ENCODE results near the gene ATRIP.
A peak's percentile ranks its signal among the peaks of the same experiment; 100 is the strongest.
"Not testable (repeated sequence)": the region's sequence is repeated elsewhere in the genome, so short reads cannot be mapped to it uniquely, and the experiment has no call there.

Gene ATRIP

DNA sequence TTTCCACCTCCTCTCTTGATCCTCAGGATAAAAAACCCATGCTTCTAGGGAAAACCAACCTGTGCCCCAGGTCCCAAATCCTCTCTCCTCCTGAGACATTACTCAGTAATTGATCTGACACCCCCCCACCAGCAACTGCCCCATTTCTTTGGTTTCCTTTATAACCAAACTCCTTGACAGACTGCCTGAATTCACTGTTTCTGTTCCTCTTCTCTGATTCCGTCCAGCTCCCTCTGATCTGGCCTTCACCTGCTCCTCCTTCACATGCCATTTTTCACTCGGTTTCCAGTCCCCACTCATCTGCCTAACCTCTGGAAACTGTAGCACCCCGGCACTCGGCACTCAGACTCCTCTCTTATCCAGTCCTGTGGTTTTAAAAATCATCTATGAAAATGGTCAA, 8.7 kb upstream of the ATRIP start:
- Mint-ChIP-seq H3K36me3 (peaks cover 4% of the 10 kb centered on the region), H3K27me3 (no peaks in the 10 kb centered on the region), H3K4me1 (peaks cover 41% of the 10 kb centered on the region), H3K4me3 (no peak overlapping the region), H3K27ac (peak overlapping the region; percentile 66), H3K9me3 (no peaks in the 10 kb centered on the region)

DNA sequence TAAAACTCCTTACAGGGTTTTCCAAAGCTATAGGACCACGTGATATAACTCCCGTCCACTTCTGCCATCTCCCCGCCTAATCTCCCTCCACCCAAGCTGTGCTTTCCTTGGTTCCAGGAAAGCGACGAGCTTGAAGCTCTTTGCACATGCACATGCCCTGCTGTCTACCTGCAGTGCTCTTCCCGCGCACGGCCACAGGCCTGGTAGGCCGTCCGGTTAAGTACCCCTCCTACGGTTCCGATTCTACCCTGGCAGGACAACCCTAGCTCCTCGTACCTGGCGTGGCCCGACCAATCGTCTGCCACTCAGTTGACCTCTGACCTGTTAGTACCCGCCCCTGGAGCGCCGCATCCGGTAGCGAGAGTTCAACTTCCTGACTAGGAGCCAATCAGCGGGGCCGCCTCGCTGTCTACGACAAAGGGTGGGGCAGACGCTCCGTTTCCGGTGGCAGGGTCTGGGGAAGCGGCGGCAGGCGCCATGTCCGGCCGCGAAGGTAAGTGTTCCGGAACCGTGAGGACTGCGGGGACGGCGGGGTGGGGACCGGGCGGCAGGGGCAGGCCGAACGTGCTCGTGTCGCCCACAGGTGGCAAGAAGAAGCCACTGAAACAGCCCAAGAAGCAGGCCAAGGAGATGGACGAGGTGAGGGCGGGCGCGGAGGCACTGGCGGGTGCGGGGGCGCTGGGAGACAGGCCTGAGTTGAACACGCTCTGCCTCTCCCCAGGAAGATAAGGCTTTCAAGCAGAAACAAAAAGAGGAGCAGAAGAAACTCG, 6.5 kb upstream of the ATRIP start, which contains the start of the genes CCDC51 and TMA7:
Gene CCDC51 (minus strand): TSS at position 300 of the 770 bp plus-strand sequence. CDS start 4,991 bp downstream, outside the sequence.
Gene TMA7 (plus strand): TSS at position 438 of the 770 bp plus-strand sequence. CDS start 40 bp downstream, at position 478.
- Mint-ChIP-seq H3K4me3 (peak within 1 kb of the TSS; percentile 95), H3K27me3 (no peaks in the 10 kb centered on the region), H3K9me3 (no peaks in the 10 kb centered on the region), H3K36me3 (peaks cover 4% of the 10 kb centered on the region), H3K27ac (peak within 1 kb of the TSS; percentile 81), H3K4me1 (peaks cover 32% of the 10 kb centered on the region)

DNA sequence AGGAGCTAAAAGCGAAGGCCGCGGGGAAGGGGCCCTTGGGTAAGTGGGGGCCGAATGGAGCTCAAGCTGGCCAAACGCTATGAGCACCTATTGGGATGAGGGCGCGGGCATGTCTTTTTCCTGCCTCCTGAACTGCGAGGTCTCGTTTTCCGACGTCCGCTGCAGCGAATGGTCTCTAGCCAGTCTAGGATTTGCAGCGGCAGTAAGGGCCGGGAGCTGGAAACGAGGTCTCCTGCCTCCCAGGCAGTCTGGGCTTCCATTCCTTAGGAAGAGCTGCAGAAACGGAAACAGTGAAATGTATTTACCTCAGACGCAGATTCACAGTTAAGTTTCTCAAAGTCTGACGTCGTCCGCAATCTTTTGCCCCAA, 6.0 kb upstream of the ATRIP start:
- H3K4me1 Mint-ChIP-seq, result peaks cover 34% of the 10 kb centered on the region
- peaks cover 4% of the 10 kb centered on the region for H3K36me3 Mint-ChIP-seq
- H3K27me3 Mint-ChIP-seq, result no peaks in the 10 kb centered on the region
- peak overlapping the region; percentile 81 for H3K27ac Mint-ChIP-seq
- peak overlapping the region; percentile 95 for H3K4me3 Mint-ChIP-seq
- no peaks in the 10 kb centered on the region for H3K9me3 Mint-ChIP-seq

DNA sequence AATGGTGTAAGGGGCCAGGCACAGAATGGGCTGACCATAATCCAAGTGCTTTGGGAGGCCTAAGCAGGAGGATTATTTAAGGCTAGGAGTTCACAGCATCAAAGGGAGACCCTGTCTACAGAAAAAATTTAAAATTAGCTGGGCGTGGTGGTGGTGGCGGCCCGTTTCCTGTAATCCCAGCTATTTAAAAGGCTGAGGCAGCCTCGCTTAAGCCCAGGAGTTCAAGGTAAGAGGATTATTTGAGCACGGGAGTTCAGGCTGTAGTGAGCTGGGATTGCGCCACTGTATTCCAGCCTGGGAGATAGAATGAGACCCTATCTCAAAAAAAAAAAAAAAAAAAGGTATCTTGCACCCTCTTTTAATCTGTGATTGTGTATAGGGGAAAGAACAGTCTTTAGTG, 4.6 kb upstream of the ATRIP start:
- peak overlapping the region; percentile 80 for H3K27ac Mint-ChIP-seq
- H3K9me3 Mint-ChIP-seq, result no peaks in the 10 kb centered on the region
- H3K4me3 Mint-ChIP-seq, result peak overlapping the region; percentile 95
- peaks cover 4% of the 10 kb centered on the region for H3K36me3 Mint-ChIP-seq
- peaks cover 43% of the 10 kb centered on the region for H3K4me1 Mint-ChIP-seq
- H3K27me3 Mint-ChIP-seq, result no peaks in the 10 kb centered on the region

DNA sequence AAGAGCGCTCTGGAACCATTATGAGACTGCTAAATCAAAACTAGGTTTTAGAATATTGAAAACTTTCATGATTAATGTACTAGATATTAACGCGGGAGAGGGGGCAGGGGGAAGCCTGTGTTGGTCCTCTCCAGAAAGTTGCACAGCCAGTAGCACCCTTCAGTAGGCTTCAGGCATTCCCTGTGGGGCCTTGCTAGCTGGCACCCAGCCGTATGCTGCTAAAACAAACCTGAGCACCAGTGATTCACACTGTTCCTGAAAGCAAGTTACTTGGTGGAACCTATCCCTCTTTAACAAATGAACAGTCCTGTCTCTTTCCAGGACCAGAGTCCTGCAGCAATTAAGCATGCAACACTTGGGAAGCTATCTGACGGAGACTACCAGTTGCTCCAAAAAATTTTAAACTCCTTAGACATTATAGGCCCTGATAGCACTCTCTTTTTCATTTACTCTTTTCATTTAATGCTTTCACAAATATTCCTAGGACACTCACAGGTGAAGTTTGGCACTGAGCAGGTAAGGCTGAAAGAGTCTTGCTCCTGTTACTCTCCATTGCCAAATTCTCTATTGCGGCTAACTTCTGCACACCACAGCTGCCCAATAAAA, 1.2 kb upstream of the ATRIP start:
- Mint-ChIP-seq H3K27ac (peak overlapping the region; percentile 30), H3K4me3 (peak overlapping the region; percentile 92), H3K9me3 (no peaks in the 10 kb centered on the region), H3K27me3 (no peaks in the 10 kb centered on the region), H3K36me3 (peaks cover 8% of the 10 kb centered on the region), H3K4me1 (peaks cover 45% of the 10 kb centered on the region)

DNA sequence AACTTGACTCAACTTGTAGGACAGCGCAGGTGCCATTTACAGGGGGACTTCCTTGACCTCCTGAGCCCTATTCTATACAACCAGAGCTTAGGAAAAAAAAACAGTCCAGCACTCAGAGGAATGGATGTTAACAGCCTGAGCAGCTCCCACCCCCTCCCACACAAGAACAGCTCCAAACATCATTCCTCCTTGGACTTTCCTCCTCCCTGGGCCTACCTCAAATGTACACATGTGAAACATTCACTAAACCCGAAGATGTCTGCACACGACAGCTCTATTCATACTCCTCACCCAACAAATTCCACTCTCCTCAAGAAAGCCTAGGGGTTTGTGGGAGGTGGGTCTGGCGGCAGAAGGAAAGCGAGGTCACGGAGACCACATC, 503 bp upstream of the ATRIP start:
- Mint-ChIP-seq H3K9me3 (no peaks in the 10 kb centered on the region), H3K4me3 (peak overlapping the region; percentile 92), H3K27me3 (no peaks in the 10 kb centered on the region), H3K4me1 (peaks cover 45% of the 10 kb centered on the region), H3K27ac (peak overlapping the region; percentile 80), H3K36me3 (peaks cover 8% of the 10 kb centered on the region)

DNA sequence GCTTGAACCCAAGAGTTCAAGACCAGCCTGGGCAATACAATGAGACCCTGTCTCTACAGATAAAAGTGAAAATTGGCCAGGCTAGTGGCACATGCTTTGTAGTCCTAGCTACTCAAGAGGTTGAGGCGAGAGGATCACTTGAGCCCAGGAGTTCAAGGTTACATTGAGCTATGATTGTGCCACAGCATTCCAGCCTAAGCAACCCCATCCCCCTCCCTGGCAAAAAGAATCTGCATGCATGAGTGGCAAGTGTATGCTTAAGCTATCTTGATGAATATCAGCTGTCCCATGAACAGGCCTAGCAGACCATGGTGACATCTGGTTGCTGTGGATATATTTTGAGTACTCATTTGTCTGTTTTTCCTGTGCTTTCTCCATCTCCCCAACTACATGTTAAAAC, 4.7 kb downstream of the ATRIP start:
- Mint-ChIP-seq H3K36me3 (peaks cover 13% of the 10 kb centered on the region), H3K27me3 (no peaks in the 10 kb centered on the region), H3K4me3 (no peak overlapping the region), H3K9me3 (no peaks in the 10 kb centered on the region), H3K4me1 (peaks cover 21% of the 10 kb centered on the region), H3K27ac (no peak overlapping the region)

DNA sequence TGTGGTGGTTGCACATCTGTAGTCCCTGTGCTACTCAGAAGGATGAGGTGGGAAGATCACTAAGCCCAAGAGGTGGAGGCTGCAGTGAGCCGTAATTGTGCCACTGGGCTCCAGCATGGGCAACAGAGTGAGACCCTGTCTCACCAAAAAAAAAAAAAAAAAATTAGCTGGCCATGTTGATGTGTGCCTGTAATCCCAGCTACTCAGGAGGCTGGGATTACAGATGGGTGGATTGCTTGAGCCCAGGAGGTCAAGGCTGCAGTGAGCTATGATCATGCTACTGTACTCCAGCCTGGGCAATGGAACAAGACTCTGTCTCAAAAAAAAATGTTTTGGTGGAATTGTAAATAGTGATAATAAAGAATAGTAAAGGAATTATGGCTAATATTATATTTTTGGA, 9.9 kb downstream of the ATRIP start:
- no peaks in the 10 kb centered on the region for H3K9me3 Mint-ChIP-seq
- no peak overlapping the region for H3K27ac Mint-ChIP-seq
- H3K27me3 Mint-ChIP-seq, result no peaks in the 10 kb centered on the region
- peaks cover 12% of the 10 kb centered on the region for H3K36me3 Mint-ChIP-seq
- no peak overlapping the region for H3K4me3 Mint-ChIP-seq
- peaks cover 10% of the 10 kb centered on the region for H3K4me1 Mint-ChIP-seq

DNA sequence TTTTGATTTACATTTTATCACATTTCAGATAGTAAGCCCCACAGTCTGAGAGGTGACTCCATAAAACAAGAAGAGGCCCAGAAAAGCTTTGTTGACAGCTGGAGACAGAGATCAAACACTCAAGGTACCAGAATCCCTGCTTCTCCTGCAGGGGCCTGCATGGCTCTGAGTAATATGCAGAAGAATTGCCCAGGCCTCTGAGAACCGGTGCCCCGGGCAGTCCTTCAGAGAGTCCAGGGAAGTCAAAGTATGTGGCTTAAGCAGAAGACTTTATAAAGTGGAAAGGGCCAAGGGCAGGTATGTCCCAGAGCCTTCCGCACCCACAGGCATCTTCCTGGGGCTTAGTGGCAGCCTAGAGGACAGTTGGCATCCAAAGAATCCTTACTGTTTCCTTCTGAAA, 12.8 kb downstream of the ATRIP start:
- Mint-ChIP-seq H3K9me3 (no peaks in the 10 kb centered on the region), H3K27me3 (no peaks in the 10 kb centered on the region), H3K27ac (no peak overlapping the region), H3K4me3 (no peak overlapping the region), H3K36me3 (peaks cover 6% of the 10 kb centered on the region), H3K4me1 (peaks cover 10% of the 10 kb centered on the region)

DNA sequence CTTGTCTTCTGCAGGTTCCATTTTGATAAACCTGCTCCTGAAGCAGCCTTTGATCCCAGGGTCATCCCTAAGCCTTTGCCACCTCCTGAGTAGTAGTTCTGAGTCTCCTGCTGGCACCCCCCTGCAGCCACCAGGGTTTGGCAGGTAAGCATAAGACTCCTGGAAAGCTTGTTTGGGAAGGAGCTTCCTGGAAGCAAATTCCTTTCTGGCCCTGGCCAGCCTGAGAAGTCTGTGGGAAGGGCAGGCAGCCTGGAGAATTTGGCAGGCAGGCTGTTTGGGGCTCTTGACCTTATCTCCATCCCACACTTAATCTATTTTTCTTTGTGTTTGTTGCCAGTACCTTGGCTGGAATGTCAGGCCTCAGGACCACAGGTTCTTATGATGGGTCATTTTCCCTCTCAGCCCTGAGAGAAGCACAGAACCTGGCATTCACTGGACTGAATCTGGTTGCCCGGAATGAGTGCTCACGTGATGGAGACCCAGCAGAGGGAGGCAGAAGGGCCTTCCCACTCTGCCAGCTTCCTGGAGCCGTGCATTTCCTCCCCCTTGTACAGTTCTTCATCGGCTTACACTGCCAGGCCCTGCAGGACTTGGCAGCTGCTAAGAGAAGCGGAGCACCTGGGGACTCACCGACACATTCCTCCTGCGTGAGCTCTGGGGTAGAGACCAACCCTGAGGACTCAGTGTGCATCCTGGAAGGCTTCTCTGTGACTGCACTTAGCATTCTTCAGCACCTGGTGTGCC, 13.4 kb downstream of the ATRIP start:
- Mint-ChIP-seq H3K36me3 (peaks cover 5% of the 10 kb centered on the region), H3K9me3 (no peaks in the 10 kb centered on the region), H3K4me1 (peaks cover 10% of the 10 kb centered on the region), H3K4me3 (no peak overlapping the region), H3K27ac (no peak overlapping the region), H3K27me3 (no peaks in the 10 kb centered on the region)

DNA sequence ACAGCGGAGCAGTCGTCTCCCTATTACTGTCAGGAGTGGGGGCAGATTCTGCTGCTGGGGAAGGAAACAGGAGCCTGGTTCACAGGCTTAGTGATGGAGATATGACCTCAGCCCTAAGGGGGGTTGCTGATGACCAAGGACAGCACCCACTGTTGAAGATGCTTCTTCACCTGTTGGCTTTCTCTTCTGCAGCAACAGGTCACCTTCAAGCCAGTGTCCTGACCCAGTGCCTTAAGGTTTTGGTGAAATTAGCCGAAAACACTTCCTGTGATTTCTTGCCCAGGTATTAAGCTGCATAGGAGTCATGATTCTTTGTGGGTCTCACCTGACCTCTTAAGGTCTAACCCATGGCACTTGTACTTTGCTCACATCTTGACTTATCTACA, 14.0 kb downstream of the ATRIP start:
- H3K27me3 Mint-ChIP-seq, result no peaks in the 10 kb centered on the region
- peaks cover 3% of the 10 kb centered on the region for H3K36me3 Mint-ChIP-seq
- H3K9me3 Mint-ChIP-seq, result no peaks in the 10 kb centered on the region
- peaks cover 15% of the 10 kb centered on the region for H3K4me1 Mint-ChIP-seq
- no peak overlapping the region for H3K4me3 Mint-ChIP-seq
- peak overlapping the region; percentile 55 for H3K27ac Mint-ChIP-seq

DNA sequence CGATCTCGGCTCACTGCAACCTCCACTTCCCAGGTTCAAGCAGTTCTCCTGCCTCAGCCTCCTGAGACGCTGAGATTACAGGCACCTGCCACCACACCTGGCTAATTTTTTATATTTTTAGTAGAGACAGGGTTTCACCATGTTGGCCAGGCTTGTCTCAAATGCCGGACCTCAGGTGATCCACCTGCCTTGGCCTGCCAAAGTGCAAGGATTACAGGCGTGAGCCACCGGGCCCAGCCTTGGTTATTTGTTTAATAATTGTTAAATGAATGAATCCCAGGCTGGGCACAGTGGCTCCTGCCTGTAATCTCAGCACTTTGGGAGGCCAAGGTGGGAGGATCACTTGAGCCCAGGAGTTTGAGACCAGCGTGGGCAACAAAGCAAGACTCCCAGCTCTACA, 15.2 kb downstream of the ATRIP start:
- H3K36me3 Mint-ChIP-seq, H3K27ac Mint-ChIP-seq, H3K9me3 Mint-ChIP-seq, H3K27me3 Mint-ChIP-seq, H3K4me3 Mint-ChIP-seq: not testable (repeated sequence)
- peaks cover 22% of the 10 kb centered on the region for H3K4me1 Mint-ChIP-seq

DNA sequence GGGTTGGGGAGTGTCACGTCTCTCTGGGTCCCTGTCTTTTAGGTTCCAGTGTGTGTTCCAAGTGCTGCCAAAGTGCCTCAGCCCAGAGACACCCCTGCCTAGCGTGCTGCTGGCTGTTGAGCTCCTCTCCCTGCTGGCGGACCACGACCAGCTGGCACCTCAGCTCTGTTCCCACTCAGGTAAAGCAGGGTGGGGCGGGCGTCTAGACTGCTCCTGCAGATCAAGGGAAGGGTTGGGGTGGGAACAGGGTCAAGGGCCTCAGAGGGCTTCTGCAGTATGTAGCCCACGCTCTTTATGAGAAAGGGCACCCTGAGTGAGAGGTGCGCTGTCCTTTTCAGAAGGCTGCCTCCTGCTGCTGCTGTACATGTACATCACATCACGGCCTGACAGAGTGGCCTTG, 17.2 kb downstream of the ATRIP start:
- H3K9me3 Mint-ChIP-seq, result no peaks in the 10 kb centered on the region
- H3K4me1 Mint-ChIP-seq, result peaks cover 41% of the 10 kb centered on the region
- peaks cover 7% of the 10 kb centered on the region for H3K36me3 Mint-ChIP-seq
- no peak overlapping the region for H3K27ac Mint-ChIP-seq
- H3K4me3 Mint-ChIP-seq, result no peak overlapping the region
- H3K27me3 Mint-ChIP-seq, result no peaks in the 10 kb centered on the region

DNA sequence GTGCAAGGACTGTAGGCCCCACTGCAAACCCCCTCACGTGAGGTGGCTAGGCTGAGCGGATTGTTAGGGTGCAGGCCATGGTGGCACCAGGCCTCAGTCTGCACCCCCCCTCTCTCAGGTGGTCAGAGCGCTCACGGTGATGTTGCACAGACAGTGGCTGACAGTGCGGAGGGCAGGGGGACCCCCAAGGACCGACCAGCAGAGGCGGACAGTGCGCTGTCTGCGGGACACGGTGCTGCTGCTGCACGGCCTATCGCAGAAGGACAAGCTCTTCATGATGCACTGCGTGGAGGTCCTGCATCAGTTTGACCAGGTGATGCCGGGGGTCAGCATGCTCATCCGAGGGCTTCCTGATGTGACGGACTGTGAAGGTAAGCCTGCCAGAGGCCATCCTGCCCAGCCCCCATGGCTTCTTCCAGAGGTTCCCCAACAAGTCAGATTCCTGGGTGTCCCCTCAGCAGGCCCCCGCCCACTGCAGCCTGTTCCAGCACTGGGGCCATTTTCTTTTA, 18.2 kb downstream of the ATRIP start:
- Mint-ChIP-seq H3K4me1 (peaks cover 52% of the 10 kb centered on the region), H3K36me3 (peaks cover 7% of the 10 kb centered on the region), H3K27me3 (no peaks in the 10 kb centered on the region), H3K4me3 (peak overlapping the region; percentile 94), H3K9me3 (no peaks in the 10 kb centered on the region), H3K27ac (no peak overlapping the region)

DNA sequence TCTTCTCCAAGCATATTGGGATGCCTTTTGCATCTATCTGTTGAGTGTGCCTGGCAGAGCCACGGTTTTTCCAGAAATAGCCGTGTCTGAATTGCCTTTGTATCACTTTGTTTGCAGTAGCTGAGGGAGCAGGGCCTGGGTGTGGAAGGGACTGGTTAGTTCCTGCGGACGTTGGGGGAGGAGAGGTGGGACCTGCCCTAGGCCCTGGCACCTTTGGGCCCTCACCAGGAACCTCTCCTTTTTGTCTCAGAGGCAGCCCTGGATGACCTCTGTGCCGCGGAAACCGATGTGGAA, 18.6 kb downstream of the ATRIP start:
- peaks cover 54% of the 10 kb centered on the region for H3K4me1 Mint-ChIP-seq
- peaks cover 7% of the 10 kb centered on the region for H3K36me3 Mint-ChIP-seq
- H3K4me3 Mint-ChIP-seq, result peak overlapping the region; percentile 94
- no peaks in the 10 kb centered on the region for H3K27me3 Mint-ChIP-seq
- peak overlapping the region; percentile 95 for H3K27ac Mint-ChIP-seq
- no peaks in the 10 kb centered on the region for H3K9me3 Mint-ChIP-seq
